Peyer's patch (tissue), 4 donors: Measurements from ENCODE around the gene DDX53. TPM values are rescaled to one million over a fixed set of nuclear protein-coding genes. Genes with fewer than 3 reads are reported as not detected.

Experiments used
- DNase-seq, 3 donors: peaks; one replicate each; pipeline ENCODE4 v3.0.0-alpha.2; 2017 to 2019
- H3K27ac ChIP-seq, 4 donors: fragments of 200-600 bp; sonication (generic); one replicate each; pipeline ENCODE4 v1.5.1; 2016 to 2019
- H3K27me3 ChIP-seq, 2 donors: fragments of 200-600 bp; sonication (generic); one replicate each; pipeline ENCODE4 v1.5.1; 2019
- H3K36me3 ChIP-seq, 3 donors: fragments of 200-600 bp; sonication (generic); one replicate each; pipeline ENCODE4 v1.5.1; 2016 to 2019
- H3K4me1 ChIP-seq, 4 donors: fragments of 200-600 bp; sonication (generic); one replicate each; pipeline ENCODE4 v1.5.1; 2016 to 2019
- H3K4me3 ChIP-seq, 4 donors: fragments of 200-600 bp; sonication (generic); 1 replicate in 3 of 4; 2 replicates in 1 of 4; pipeline ENCODE4 v1.5.1; 2016 to 2019; ENCODE audit warnings: mild to moderate bottlenecking in 1 of 4
- H3K9me3 ChIP-seq, 4 donors: fragments of 200-600 bp; sonication (generic); one replicate each; pipeline ENCODE4 v1.5.1; 2016 to 2019; ENCODE audit warnings: mild to moderate bottlenecking in 1 of 4
- POLR2A ChIP-seq, 2 donors: fragments of 450-650 bp; IDR thresholded peaks; one replicate each; pipeline ENCODE4 v1.5.1; 2017; ENCODE audit warnings: antibody characterized with exemption in 2 of 2, mild to moderate bottlenecking in 2 of 2, moderate library complexity in 2 of 2
- total RNA-seq, 4 donors: library from RNA; depleted of rRNA; stranded (reverse); fragments of >200 nt; gene quantifications; one replicate each; pipeline ENCODE4 v1.1.0, GENCODE V29; 2016
- TF ChIP-seq, protein P1 (sequence below), 6 experiments: fragments of 450-650 bp in 4 of 6; fragments of 200-600 bp in 2 of 6; sonication (generic) in 1 of 6; IDR thresholded peaks; one replicate each; pipeline ENCODE4 v1.5.1; 2017 to 2019; ENCODE audit warnings: antibody characterized with exemption in 6 of 6, mild to moderate bottlenecking in 3 of 6, moderate library complexity in 1 of 6

The DDX53 gene
- total RNA-seq, 4 donors from 2014 or later, result not detected

DNA sequence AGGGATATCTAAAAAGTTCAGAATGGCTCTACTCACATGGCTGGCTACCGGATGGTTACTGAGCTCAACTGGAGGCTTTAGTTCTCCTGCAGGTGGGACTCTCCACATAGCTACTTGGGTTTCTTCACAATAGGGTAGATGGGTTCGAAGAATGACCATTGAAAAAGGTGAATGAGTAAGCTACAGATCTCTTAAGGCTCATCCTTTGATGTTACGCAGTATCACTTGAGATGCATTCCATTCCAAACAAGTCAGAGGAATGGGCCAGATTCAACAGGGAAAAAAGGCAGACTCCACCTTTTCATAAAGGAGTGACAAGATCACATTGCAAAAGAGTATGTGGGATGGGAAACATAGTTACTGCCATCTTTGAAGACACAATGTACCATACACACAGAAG lies 52.6 kb downstream of the DDX53 start:
- no peak for TF ChIP-seq POLR2A (IDR thresholded peaks at IDR 0.05)
- TF ChIP-seq, protein P1, sequence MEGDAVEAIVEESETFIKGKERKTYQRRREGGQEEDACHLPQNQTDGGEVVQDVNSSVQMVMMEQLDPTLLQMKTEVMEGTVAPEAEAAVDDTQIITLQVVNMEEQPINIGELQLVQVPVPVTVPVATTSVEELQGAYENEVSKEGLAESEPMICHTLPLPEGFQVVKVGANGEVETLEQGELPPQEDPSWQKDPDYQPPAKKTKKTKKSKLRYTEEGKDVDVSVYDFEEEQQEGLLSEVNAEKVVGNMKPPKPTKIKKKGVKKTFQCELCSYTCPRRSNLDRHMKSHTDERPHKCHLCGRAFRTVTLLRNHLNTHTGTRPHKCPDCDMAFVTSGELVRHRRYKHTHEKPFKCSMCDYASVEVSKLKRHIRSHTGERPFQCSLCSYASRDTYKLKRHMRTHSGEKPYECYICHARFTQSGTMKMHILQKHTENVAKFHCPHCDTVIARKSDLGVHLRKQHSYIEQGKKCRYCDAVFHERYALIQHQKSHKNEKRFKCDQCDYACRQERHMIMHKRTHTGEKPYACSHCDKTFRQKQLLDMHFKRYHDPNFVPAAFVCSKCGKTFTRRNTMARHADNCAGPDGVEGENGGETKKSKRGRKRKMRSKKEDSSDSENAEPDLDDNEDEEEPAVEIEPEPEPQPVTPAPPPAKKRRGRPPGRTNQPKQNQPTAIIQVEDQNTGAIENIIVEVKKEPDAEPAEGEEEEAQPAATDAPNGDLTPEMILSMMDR (IDR thresholded peaks at IDR 0.05), result no peak
- Histone ChIP-seq H3K4me1 (no peaks in the 10 kb centered on the region), H3K36me3 (no peaks in the 10 kb centered on the region), H3K9me3 (no peaks in the 10 kb centered on the region), H3K4me3 (no peak overlapping the region), H3K27me3 (no peaks in the 10 kb centered on the region), H3K27ac (no peak overlapping the region)
- DNase-seq, result no peak
